Activated CD4-positive, alpha-beta T cell treated with anti-CD3 and anti-CD28 coated beads, Interleukin-2, amount 10 ng/mL, durations not matched to agents 24 days and 14 days (primary cell): ENCODE measurements around the gene WFS1. TPM values are rescaled to one million over a fixed set of nuclear protein-coding genes. Genes with fewer than 3 reads are reported as not detected.
A peak's percentile ranks its signal among the peaks of the same experiment; 100 is the strongest.

Source experiments
- DNase-seq: peaks from one replicate; pipeline ENCODE4 v3.0.0; 2022
- H3K27ac Mint-ChIP-seq: one replicate; pipeline ENCODE4 v1.8.0; 2022; ENCODE audit warnings: mild to moderate bottlenecking, mixed read lengths
- H3K27me3 Mint-ChIP-seq: one replicate; pipeline ENCODE4 v1.8.0; 2022; ENCODE audit warnings: mixed read lengths
- H3K36me3 Mint-ChIP-seq: one replicate; pipeline ENCODE4 v1.8.0; 2022; ENCODE audit warnings: low read depth, mild to moderate bottlenecking, mixed read lengths
- H3K4me1 Mint-ChIP-seq: one replicate; pipeline ENCODE4 v1.8.0; 2021; ENCODE audit warnings: mixed read lengths
- H3K4me3 Mint-ChIP-seq: one replicate; pipeline ENCODE4 v1.8.0; 2022; ENCODE audit warnings: mild to moderate bottlenecking, moderate library complexity, mixed read lengths
- H3K9me3 Mint-ChIP-seq: one replicate; pipeline ENCODE4 v1.8.0; 2021; ENCODE audit warnings: mixed read lengths
- intact Hi-C: fragments of 100-400 bp; cut with micrococcal nuclease; formaldehyde crosslinking; loops from one replicate; pipeline ENCODE4 v1.15.1; 2023
- total RNA-seq: library from RNA; stranded (reverse); gene quantifications from 2 replicates; pipeline ENCODE4 v1.2.3, GENCODE V29; 2022

The WFS1 gene
- total RNA-seq, 1 donor from 2014 or later, result 4.7 TPM

DNA sequence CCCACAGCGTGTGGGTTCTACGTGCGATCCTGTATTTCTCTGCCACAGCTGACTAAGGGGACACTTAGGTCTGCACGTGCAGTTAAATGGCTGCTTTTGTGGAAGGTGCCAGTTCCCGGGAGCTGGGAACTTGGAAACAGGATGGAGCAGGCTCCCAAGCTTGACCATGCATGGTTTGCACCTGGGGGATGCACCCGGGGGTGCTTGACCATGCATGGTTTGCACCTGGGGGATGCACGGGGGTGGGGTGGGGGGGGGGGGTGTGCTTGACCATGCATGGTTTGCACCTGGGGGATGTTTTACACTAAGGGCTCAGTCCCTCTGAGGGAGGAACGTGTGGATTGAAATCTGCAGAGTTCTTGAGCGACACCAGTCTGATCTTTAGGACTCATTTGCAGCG lies 5.7 kb downstream of the WFS1 start:
- Mint-ChIP-seq H3K4me3 (no peak overlapping the region), H3K4me1 (peaks cover 5% of the 10 kb centered on the region), H3K9me3 (no peaks in the 10 kb centered on the region), H3K27ac (no peak overlapping the region), H3K27me3 (peaks cover 16% of the 10 kb centered on the region), H3K36me3 (no peaks in the 10 kb centered on the region)
- intact Hi-C loops, result no loop called here
- DNase-seq, result no peak

DNA sequence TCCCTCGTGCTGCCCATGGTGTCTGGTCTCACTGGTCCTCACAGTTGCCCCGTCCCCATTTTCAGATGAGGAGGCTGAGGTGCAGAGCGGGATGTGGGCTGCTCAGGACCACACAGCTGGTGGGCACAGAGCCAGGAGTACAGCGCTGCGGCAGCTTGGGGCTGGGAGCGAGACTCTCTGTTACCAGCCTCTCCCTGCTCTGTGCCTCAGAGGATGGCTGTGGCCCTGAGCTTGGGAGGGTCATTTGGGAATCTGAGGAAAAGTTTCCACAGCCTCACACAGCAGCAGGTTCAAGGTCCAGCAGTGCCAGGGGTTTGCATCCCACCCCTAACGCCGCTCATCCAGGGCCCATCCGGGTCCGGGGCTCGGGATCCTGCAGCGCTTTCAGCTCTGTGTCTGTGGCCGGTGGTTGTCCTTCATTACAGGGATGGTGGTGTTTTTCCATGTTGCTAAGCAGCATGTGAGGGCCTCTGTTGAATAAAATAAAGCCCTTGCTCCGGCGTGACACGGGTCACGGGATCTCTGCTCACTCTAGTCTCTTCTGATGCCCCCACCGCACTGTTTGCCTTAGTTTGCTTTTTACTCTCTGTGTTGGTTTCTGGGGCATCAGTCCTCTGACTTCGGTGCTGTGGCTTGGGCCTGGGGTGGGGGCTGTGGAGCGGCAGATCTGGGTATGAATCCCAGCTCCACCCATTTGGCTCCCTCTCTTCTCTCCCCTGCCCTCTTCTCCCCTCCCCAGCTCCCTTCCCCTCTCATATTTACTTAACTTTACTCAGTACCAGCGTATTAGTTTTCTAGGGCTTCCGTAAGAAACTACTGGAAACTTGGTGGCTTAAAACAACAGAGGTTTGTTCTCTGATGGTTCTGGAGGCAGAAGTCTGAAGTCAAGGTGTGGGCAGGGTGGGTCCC lies 6.5 kb downstream of the WFS1 start:
- H3K27ac Mint-ChIP-seq, result no peak overlapping the region
- H3K9me3 Mint-ChIP-seq, result no peaks in the 10 kb centered on the region
- intact Hi-C loops, result no loop called here
- H3K4me3 Mint-ChIP-seq, result no peak overlapping the region
- H3K4me1 Mint-ChIP-seq, result peaks cover 3% of the 10 kb centered on the region
- no peak for DNase-seq
- H3K27me3 Mint-ChIP-seq, result peaks cover 9% of the 10 kb centered on the region
- no peaks in the 10 kb centered on the region for H3K36me3 Mint-ChIP-seq

DNA sequence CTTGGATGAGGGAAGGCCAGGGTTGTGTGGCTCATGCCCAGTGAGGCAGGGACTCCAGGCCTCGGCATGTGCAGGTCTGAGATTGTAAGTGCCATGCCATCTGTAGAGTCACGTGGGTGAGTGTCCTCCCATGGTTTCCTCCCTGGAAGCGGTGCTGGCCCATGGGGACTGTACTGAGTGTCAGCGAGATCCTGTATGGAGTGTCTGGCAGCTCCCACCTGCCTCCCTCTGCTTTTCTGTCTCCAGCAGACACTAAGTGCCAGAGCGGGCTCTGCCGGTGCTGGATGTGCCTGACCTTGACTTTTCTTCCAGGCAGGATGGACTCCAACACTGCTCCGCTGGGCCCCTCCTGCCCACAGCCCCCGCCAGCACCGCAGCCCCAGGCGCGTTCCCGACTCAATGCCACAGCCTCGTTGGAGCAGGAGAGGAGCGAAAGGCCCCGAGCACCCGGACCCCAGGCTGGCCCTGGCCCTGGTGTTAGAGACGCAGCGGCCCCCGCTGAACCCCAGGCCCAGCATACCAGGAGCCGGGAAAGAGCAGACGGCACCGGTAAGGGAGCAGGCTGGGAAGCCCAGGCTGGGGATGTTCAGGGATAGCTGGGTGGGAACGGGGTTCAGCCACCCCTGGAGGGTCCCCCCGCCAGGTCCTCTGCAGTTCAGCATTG lies 7.6 kb downstream of the WFS1 start:
- H3K36me3 Mint-ChIP-seq, result no peaks in the 10 kb centered on the region
- H3K9me3 Mint-ChIP-seq, result no peaks in the 10 kb centered on the region
- no peak overlapping the region for H3K4me3 Mint-ChIP-seq
- intact Hi-C loops, result no loop called here
- H3K27ac Mint-ChIP-seq, result no peak overlapping the region
- H3K4me1 Mint-ChIP-seq, result peaks cover 3% of the 10 kb centered on the region
- DNase-seq, result no peak
- peaks cover 2% of the 10 kb centered on the region for H3K27me3 Mint-ChIP-seq

DNA sequence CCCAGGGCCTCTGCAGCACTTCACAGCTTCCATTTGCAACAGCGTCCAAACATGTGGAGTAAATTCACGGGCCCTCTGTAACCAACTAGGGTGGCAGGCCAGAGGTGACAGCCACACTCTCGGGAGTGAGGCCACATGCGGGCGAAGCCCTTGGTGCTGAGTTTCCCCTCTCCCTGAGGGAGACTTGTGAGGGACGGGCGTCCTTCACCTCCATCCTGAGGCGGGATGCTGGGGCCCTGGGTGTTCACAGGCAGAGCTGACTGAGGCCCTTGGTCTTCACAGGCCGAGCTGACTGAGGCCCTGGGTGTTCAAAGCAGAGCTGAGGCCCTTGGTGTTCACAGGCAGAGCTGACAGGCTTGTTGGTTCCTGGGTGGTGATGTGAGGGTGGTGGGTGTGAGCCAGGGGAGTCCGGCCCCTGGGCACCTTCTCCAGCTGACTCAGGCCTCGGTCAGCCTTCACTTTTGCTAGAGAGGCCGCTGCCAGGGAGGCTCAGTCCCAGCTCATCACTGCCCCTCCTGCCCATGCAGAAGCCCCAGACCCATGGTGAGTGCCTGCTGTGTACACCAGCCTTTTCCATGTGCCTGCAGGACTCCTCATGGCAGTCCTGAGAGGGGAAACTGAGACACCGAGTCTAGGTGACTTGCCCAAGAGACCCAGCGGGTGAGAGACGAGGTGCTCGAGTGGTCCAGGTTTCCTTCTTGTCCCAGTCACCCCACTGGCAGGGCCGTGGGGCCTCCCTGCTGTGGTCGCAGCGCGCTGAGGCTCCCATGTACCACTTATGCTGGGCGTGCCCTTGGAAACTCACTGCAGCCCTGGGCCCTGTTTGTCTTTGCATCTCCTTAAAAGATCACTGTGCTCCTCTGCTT lies 8.5 kb downstream of the WFS1 start:
- Mint-ChIP-seq H3K27me3 (peaks cover 2% of the 10 kb centered on the region), H3K4me1 (peaks cover 3% of the 10 kb centered on the region), H3K9me3 (no peaks in the 10 kb centered on the region), H3K36me3 (no peaks in the 10 kb centered on the region), H3K4me3 (no peak overlapping the region), H3K27ac (no peak overlapping the region)
- DNase-seq, result no peak
- intact Hi-C loops, result no loop called here

DNA sequence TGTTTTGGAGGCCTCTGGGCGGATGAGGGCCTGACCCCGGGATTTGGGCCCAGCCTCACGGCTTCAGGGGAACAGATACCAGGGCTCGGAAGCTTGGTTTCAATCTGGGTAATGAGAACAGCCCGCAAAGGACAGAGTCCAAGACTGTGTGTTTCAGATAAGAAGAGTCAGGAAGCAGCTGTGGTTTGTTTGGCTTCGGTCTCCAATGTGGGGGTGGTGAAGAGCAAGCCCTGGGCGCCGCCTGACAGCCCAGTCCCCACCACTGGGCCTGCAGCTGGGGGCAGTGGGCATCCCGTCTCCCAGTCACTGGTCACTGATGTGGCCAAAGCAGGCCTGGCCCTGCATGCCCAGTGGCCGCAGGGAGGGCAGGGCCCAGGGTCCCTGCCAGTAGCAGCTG lies 9.1 kb downstream of the WFS1 start:
- peak; percentile 63 for DNase-seq

DNA sequence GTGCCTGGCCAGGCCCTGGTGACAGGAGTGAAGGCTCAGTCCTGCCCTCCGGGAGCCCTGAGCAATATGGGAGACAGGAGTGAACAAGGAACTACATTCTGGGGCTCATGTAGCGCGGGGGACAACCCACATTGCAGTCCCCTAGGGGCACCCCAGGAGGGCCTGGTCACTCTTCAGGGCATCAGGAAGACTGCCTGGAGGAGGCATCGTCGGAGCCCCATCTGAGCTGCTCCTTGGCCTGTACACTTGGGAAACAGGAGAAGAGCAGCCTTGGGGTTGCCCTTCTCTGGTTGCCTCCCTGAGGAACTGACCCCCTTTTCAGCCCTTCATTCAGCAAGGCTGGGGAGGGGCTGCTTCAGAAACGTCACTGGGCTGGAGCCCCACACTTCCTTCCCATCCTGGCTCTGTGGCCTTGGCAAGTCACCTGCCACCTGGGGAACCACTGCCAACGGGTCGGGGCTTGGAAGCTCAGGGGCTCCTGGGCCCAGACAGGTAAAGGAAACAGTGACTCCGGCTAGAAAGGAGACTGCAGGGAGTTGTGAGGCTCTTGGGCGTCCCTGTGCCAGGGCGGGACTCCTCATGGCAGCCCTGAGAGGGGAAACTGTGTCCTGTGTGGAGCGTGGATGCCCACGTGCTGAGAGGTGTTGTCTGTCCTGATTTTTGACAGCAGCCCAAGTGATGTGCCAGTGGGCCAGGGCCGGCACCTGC lies 10.1 kb downstream of the WFS1 start:
- intact Hi-C loops, result no loop called here
- no peak overlapping the region for H3K27ac Mint-ChIP-seq
- DNase-seq, result no peak
- H3K4me1 Mint-ChIP-seq, result peaks cover 3% of the 10 kb centered on the region
- H3K4me3 Mint-ChIP-seq, result no peak overlapping the region
- H3K36me3 Mint-ChIP-seq, result no peaks in the 10 kb centered on the region
- H3K27me3 Mint-ChIP-seq, result peaks cover 2% of the 10 kb centered on the region
- no peaks in the 10 kb centered on the region for H3K9me3 Mint-ChIP-seq

More for the DNA sequence above, 9.1 kb downstream of the WFS1 start:
- peaks cover 3% of the 10 kb centered on the region for H3K4me1 Mint-ChIP-seq
- peaks cover 2% of the 10 kb centered on the region for H3K27me3 Mint-ChIP-seq
- no peak overlapping the region for H3K4me3 Mint-ChIP-seq
- no peaks in the 10 kb centered on the region for H3K9me3 Mint-ChIP-seq
- no peak overlapping the region for H3K27ac Mint-ChIP-seq
- H3K36me3 Mint-ChIP-seq, result no peaks in the 10 kb centered on the region
- intact Hi-C loops, result no loop called here

DNA sequence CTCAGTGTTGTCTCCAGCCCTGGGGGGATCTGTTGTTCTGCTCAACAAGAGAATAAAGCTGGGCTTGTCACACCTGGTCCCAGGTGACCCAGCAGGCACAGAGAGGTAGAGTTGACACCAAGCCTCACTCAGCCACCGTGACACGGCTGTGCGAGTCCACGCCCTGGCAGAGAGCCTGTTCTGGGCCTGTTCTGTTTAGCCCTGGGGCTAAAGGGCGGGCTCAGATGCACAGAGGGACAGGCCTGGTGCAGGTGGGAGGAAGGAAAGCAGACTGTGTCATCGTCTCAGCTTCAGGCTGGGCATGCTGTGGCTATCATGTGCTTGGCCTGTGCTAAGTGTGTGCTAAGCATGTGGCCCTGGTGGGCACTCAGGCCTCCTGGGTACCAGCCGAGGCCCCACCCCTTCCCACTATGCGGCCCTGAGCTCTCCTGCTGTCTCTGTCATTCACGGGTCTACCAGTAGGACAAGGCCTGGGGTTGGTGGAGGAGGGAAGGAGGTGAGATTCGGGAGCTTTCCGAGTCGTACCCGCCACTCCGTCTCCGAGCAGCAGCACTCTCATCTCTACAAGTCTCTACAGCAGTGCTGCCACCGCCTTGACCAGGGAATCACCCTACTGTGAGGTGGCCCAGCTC lies 10.8 kb downstream of the WFS1 start:
- Mint-ChIP-seq H3K4me3 (no peak overlapping the region), H3K27ac (no peak overlapping the region), H3K9me3 (no peaks in the 10 kb centered on the region), H3K27me3 (peaks cover 2% of the 10 kb centered on the region), H3K4me1 (peaks cover 3% of the 10 kb centered on the region), H3K36me3 (no peaks in the 10 kb centered on the region)
- no peak for DNase-seq
- intact Hi-C loops, result no loop called here

DNA sequence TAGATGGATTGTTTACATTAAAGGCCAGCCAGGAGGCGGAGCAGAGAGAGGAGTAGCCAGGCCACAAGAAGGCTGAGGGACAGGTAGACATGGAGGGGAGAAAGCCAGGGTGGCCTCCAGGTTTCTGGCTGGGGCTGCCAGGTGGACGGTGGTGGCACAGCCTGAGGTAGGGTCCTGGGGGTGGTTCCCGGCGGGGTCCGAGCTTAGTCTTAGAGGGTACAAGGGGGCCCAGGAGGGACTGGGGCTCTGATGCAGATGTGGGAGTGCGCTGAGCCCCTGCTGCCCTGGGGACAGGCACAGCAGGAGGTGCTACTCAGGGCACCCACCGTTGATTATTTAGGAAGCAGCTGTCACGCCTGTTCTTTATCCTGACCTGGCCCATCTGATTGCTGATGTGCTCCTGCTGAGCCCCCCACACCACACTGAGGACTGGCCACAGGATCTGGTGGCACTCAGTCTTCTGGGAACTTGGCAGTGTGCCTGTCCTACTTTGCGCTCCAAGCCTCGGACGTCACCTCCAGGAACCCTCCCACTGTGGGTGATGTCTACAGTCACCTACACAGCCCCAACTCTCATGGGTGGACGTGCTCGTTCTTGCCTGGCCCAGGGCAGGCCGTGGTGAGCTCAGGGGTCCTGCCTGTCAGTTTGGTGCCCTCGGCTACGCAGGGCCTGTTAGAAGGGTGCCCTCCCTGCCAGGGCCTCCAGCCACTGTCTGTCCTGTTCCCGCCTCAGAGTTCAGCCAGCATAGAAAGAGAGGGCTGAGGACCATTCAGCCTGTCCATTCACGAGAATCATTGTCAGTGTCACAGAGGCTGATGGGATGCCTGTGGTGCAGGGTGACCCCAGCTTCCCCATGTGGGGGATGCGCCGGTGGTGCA lies 12.0 kb downstream of the WFS1 start:
- Mint-ChIP-seq H3K27me3 (peaks cover 2% of the 10 kb centered on the region), H3K36me3 (no peaks in the 10 kb centered on the region), H3K4me3 (no peak overlapping the region), H3K4me1 (peaks cover 3% of the 10 kb centered on the region), H3K27ac (no peak overlapping the region), H3K9me3 (no peaks in the 10 kb centered on the region)
- intact Hi-C loops, result no loop called here
- DNase-seq, result no peak

DNA sequence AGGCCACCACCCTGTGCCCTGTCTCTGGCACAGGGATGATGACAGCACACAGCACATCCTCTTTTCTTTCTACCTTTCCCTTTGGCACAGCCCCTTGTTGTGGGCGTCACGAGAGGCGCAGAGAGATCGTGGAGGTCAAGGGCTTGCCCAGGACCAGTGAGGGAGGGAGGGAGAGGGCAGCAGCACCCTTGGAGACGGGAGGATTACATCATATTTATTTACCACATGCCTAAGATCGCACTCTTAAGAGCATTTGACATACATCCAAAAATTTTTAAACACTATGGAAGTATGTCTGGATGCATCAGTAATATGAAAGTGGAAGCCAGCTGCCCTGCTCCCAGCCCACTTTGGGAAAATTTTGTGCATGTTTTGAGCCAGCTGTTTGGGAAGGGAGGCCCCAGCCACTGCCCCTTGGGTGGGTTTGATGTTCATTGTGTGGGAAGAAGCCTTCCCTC lies 12.7 kb downstream of the WFS1 start:
- intact Hi-C loops, result no loop called here
- H3K4me3 Mint-ChIP-seq, result no peak overlapping the region
- H3K9me3 Mint-ChIP-seq, result no peaks in the 10 kb centered on the region
- no peaks in the 10 kb centered on the region for H3K36me3 Mint-ChIP-seq
- H3K27ac Mint-ChIP-seq, result no peak overlapping the region
- H3K4me1 Mint-ChIP-seq, result peaks cover 3% of the 10 kb centered on the region
- H3K27me3 Mint-ChIP-seq, result peaks cover 2% of the 10 kb centered on the region
- DNase-seq, result no peak

DNA sequence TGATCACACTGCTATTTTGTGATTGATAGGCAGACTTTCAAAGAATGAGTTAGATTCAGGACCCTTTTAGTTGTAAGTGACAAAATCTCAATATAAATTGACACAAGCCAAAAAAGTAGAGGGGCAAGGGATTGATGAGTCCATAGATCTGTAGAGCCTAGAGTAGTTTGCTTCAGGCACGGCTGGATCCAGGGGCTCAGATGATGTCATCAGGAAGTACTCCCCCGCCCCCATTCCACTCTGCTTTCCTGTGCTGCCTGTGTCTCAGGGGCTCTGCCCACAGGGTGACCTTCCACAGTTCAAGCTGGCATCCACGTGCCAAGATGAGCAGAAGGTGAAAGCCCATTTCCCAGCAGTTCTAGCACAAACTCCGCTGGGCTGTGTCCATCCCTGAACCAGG lies 13.6 kb downstream of the WFS1 start:
- Mint-ChIP-seq H3K36me3 (no peaks in the 10 kb centered on the region), H3K27me3 (peaks cover 2% of the 10 kb centered on the region), H3K4me1 (peaks cover 3% of the 10 kb centered on the region), H3K27ac (no peak overlapping the region), H3K4me3 (no peak overlapping the region), H3K9me3 (no peaks in the 10 kb centered on the region)
- DNase-seq, result no peak
- intact Hi-C loops, result no loop called here

DNA sequence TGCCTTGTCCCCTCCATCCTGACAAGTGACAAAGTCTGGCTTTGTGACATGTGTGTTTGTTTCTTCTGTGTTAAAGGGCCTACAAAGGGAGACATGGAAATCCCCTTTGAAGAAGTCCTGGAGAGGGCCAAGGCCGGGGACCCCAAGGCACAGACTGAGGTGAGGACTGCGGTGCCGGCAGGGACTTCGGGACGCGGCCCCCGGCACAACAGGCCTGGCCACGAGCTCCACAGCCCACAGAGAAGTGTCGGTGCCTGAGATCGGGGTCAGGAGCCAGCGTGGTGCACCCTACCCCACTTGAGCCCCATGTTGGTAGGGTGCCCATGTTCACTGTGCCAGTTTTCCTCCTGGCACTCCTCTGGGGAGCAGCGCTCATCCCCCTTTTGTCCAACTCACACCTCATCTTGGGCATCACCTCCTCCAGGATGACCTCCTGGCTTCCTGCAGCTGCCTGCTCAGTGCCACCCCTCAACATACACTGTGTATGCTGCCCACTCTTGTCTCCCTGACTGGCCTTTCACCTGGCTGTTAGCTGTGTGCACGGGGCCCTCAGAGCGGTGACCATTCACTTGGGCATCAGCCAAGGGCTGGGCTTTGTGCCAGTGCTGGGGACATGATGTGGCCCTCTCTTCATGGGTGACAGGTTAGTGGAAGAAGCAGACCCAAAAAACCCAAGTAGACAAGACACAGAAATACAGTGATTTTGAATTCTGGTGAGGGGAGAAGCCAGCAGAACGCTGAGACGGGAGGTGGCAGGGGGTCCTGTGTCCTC lies 17.6 kb downstream of the WFS1 start:
- H3K4me3 Mint-ChIP-seq, result no peak overlapping the region
- no peak for DNase-seq
- intact Hi-C loops, result no loop called here
- H3K36me3 Mint-ChIP-seq, result no peaks in the 10 kb centered on the region
- no peaks in the 10 kb centered on the region for H3K9me3 Mint-ChIP-seq
- no peak overlapping the region for H3K27ac Mint-ChIP-seq
- H3K27me3 Mint-ChIP-seq, result peaks cover under 1% of the 10 kb centered on the region
- no peaks in the 10 kb centered on the region for H3K4me1 Mint-ChIP-seq

DNA sequence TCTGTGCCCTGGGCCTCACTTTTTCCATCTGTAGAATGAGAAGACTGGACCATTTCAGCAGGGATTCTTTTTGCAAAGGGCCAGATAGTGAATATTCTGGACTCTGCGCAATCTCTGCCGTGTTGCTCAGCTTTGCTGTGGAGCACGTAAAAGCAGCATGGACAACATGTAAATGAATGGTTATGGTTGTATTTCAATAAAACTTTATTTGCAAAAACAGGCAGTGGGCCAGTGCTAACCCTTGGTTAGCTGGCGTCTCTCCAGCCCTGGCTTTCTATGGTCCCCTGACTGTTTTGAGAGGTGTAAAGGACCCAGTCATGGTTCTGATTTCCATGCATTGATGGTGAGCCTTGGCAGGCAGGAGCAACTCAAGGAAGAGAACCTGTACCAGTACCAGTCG lies 18.7 kb downstream of the WFS1 start:
- intact Hi-C loops, result no loop called here
- H3K4me1 Mint-ChIP-seq, result no peaks in the 10 kb centered on the region
- H3K9me3 Mint-ChIP-seq, result no peaks in the 10 kb centered on the region
- H3K27me3 Mint-ChIP-seq, result no peaks in the 10 kb centered on the region
- no peak overlapping the region for H3K4me3 Mint-ChIP-seq
- no peak overlapping the region for H3K27ac Mint-ChIP-seq
- H3K36me3 Mint-ChIP-seq, result no peaks in the 10 kb centered on the region
- DNase-seq, result no peak
